CD4-positive, CD25-positive, alpha-beta regulatory T cell (primary cell): Measurements from ENCODE around the gene WNT2. TPM values are rescaled to one million over a fixed set of nuclear protein-coding genes. Genes with fewer than 3 reads are reported as not detected.

Experiments used
- ATAC-seq, 2 donors: fragments of 150-1000 bp; cut with Tn5 transposase; one replicate each; pipeline ENCODE4 v1.10.0; 2021; ENCODE audit warnings: low read depth in 2 of 2, moderate number of reproducible peaks in 2 of 2, moderate library complexity in 1 of 2
- DNase-seq, 3 donors: peaks; one replicate each; pipeline versions ENCODE4 v3.0.0 to v3.0.0-alpha.2; 2012 to 2022; ENCODE audit warnings: mixed read lengths in 1 of 3
- H3K27ac ChIP-seq: one replicate; pipeline ENCODE4 v1.7.0; 2013; ENCODE audit warnings: mild to moderate bottlenecking, low read length; ENCODE audit not compliant: insufficient read depth, poor library complexity, severe bottlenecking
- H3K27me3 ChIP-seq: one replicate; pipeline ENCODE4 v1.7.0; 2013; ENCODE audit warnings: low read length; ENCODE audit not compliant: control insufficient read depth, insufficient read depth
- H3K36me3 ChIP-seq: one replicate; pipeline ENCODE4 v1.7.0; 2013; ENCODE audit warnings: mild to moderate bottlenecking, low read length, moderate library complexity; ENCODE audit not compliant: control insufficient read depth, insufficient read depth
- H3K4me1 ChIP-seq: 2 replicates; pipeline ENCODE4 v1.7.0; 2013; ENCODE audit warnings: mild to moderate bottlenecking, low read length; ENCODE audit not compliant: insufficient read depth, control insufficient read depth, poor library complexity, severe bottlenecking
- H3K4me3 ChIP-seq: one replicate; pipeline ENCODE4 v1.7.0; 2013; ENCODE audit warnings: low read depth, mild to moderate bottlenecking, low read length, moderate library complexity
- H3K9me3 ChIP-seq, 2 experiments: 1 replicate in 1 of 2; 2 replicates in 1 of 2; pipeline ENCODE4 v1.7.0; 2013; ENCODE audit warnings: low read length in 2 of 2, mild to moderate bottlenecking in 1 of 2, moderate library complexity in 1 of 2; ENCODE audit not compliant: control insufficient read depth in 2 of 2
- H3K27ac Mint-ChIP-seq, 3 donors: one replicate each; pipeline ENCODE4 v1.8.0; 2020 to 2022; ENCODE audit warnings: mild to moderate bottlenecking in 3 of 3, mixed read lengths in 3 of 3, moderate library complexity in 2 of 3
- H3K27me3 Mint-ChIP-seq: one replicate; pipeline ENCODE4 v1.8.0; 2022; ENCODE audit warnings: mild to moderate bottlenecking, mixed read lengths
- H3K36me3 Mint-ChIP-seq: one replicate; pipeline ENCODE4 v1.8.0; 2020; ENCODE audit warnings: mixed read lengths
- H3K4me1 Mint-ChIP-seq, 4 donors: one replicate each; pipeline ENCODE4 v1.8.0; 2020 to 2022; ENCODE audit warnings: mixed read lengths in 4 of 4, mild to moderate bottlenecking in 1 of 4
- H3K4me3 Mint-ChIP-seq, 4 donors: one replicate each; pipeline ENCODE4 v1.8.0; 2020 to 2022; ENCODE audit warnings: mild to moderate bottlenecking in 4 of 4, mixed read lengths in 4 of 4, moderate library complexity in 3 of 4
- H3K9me3 Mint-ChIP-seq, 7 donors: one replicate each; pipeline ENCODE4 v1.8.0; 2020 to 2022; ENCODE audit warnings: mixed read lengths in 7 of 7, mild to moderate bottlenecking in 3 of 7, moderate library complexity in 2 of 7
- polyA plus RNA-seq, 4 donors: library from polyadenylated mRNA; unstranded; fragments of 300-500 nt; fragmentation: Illumina TruSeq; gene quantifications; one replicate each; pipeline ENCODE4 v1.2.3, GENCODE V29; 2021
- total RNA-seq: library from RNA; stranded (reverse); gene quantifications from one replicate; pipeline ENCODE4 v1.2.3, GENCODE V29; 2022

The WNT2 gene
- total and polyA plus RNA-seq, 5 donors from 2014 or later: not detected

DNA sequence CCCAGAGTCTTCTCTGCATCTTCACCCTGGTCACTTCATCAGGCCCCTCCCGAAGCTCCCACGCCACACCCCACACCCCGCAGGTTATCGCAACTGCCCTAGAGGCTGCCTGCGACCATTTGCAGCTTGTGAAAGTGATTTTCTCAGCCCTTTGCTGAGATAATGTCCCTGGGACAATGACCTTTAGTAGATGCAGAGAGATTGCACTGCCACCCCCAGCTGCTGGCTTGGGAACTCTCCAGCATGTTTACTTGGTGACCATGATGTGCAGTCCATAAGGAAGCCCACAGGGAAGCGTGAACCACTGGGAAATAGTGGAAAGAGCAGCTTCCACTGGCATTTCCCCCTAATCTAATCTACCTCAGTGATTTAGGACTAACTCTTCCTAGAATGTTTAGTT, 97.3 kb downstream of the WNT2 start:
- Mint-ChIP-seq H3K9me3 (peaks cover 0 to 2% (median 0%) of the 10 kb centered on the region in 7 donors), H3K27ac (no peak overlapping the region), H3K4me3 (no peak overlapping the region), H3K36me3 (peaks cover 23% of the 10 kb centered on the region), H3K4me1 (no peaks in the 10 kb centered on the region), H3K27me3 (no peaks in the 10 kb centered on the region)
- Histone ChIP-seq H3K4me1 (no peaks in the 10 kb centered on the region), H3K27ac (no peak overlapping the region), H3K36me3 (peaks cover 3% of the 10 kb centered on the region), H3K4me3 (no peak overlapping the region), H3K27me3 (no peaks in the 10 kb centered on the region), H3K9me3 (no peaks in the 10 kb centered on the region)
- DNase-seq (no peak), ATAC-seq (no peak)

Other genes with a start within 250 kb of the WNT2 start
- not detected for gene ASZ1, start 104.4 kb upstream of the WNT2 start, total RNA-seq
- not detected for gene ASZ1, start 104.4 kb upstream of the WNT2 start, polyA plus RNA-seq
- gene CFTR, start 157.0 kb upstream of the WNT2 start, total RNA-seq: not detected
- not detected for gene CFTR, start 157.0 kb upstream of the WNT2 start, polyA plus RNA-seq